Astrocyte (in vitro differentiated cells and primary cell): Measurements from ENCODE around the gene QSER1.

Experiments used
- EZH2 ChIP-seq: IDR thresholded peaks from 2 replicates; pipeline ENCODE4 v1.6.1; 2012; ENCODE audit warnings: mild to moderate bottlenecking, low read length, inconsistent platforms; ENCODE audit not compliant: insufficient read depth
- TF ChIP-seq, protein P1 (sequence below): IDR thresholded peaks from 2 replicates; pipeline ENCODE4 v1.5.1; 2011; ENCODE audit warnings: low read depth, mild to moderate bottlenecking, inconsistent platforms, low read length, moderate library complexity; ENCODE audit not compliant: insufficient read depth

DNA sequence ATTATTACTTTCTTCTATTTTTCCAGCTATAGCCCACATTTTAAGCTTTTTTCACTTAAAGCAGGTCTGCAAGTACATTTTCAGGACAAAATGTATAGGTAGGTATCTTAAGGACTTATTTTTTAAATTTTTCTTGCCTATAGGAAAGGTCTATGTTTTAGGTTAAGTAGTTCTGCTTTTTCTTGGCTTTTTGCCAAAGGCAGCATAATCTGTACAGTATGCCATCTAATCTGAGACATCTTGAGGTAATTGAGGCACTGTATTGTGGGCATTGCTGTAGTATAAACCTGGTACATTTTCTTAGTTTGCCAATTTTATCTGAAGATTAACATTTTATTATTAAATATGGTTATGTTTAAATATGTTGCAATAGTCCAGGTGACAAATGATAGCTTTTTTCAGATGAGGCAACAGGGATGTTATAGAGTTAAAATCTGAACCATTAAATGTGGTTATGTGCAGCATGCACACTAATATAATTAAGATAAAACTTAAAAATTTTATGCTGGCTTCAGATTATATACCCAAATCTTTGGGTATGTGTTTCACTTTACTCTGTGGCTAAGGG is 42.9 kb downstream of the QSER1 start:
- TF ChIP-seq, protein P1, sequence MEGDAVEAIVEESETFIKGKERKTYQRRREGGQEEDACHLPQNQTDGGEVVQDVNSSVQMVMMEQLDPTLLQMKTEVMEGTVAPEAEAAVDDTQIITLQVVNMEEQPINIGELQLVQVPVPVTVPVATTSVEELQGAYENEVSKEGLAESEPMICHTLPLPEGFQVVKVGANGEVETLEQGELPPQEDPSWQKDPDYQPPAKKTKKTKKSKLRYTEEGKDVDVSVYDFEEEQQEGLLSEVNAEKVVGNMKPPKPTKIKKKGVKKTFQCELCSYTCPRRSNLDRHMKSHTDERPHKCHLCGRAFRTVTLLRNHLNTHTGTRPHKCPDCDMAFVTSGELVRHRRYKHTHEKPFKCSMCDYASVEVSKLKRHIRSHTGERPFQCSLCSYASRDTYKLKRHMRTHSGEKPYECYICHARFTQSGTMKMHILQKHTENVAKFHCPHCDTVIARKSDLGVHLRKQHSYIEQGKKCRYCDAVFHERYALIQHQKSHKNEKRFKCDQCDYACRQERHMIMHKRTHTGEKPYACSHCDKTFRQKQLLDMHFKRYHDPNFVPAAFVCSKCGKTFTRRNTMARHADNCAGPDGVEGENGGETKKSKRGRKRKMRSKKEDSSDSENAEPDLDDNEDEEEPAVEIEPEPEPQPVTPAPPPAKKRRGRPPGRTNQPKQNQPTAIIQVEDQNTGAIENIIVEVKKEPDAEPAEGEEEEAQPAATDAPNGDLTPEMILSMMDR, result no peak
- no peak for TF ChIP-seq EZH2
